Activated T-cell treated with anti-CD3 and anti-CD28 coated beads, Interleukin-2, amount 50 U/mL, for 48 hours (primary cell): ENCODE results near the gene PABPN1L.

Experiments used
- DNase-seq, 2 experiments: peaks; one replicate each; pipeline ENCODE4 v3.0.0-alpha.2; 2020

PABPN1L gene

DNA sequence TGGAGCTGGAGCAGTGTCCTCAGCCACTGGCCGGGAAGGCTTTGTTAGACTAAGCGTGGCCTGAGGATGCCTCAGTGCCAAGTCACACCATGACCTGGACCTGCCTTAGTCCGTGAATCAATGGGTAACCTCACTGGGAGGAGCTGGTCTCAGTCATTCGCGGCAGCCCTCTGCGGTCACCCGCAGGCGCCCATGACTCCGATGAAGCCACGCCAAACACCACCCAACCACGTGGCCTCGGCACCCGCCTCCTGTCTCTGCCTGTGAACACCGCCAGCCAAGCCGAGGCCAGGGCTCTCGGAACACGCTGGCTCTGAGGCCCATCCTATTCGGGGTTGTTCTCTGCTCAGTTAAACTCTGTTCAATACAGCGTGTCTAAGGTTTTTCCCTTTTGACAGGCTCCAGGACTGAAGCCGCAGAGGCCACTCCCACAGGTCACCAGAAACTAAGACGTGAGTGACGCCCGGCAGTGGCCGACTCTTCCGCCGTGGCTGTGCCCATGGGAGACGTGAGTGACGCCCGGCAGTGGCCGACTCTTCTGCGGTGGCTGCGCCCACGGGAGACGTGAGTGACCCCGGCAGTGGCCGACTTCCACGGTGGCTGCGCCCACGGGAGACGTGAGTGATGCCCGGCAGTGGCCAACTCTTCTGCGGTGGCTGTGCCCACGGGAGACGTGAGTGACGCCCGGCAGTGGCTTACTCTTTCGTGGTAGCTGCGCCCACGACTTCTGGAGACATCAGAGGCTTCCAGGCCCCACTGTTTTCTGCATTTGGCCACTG lies 16.8 kb upstream of the PABPN1L start:
- DNase-seq, result no peak

DNA sequence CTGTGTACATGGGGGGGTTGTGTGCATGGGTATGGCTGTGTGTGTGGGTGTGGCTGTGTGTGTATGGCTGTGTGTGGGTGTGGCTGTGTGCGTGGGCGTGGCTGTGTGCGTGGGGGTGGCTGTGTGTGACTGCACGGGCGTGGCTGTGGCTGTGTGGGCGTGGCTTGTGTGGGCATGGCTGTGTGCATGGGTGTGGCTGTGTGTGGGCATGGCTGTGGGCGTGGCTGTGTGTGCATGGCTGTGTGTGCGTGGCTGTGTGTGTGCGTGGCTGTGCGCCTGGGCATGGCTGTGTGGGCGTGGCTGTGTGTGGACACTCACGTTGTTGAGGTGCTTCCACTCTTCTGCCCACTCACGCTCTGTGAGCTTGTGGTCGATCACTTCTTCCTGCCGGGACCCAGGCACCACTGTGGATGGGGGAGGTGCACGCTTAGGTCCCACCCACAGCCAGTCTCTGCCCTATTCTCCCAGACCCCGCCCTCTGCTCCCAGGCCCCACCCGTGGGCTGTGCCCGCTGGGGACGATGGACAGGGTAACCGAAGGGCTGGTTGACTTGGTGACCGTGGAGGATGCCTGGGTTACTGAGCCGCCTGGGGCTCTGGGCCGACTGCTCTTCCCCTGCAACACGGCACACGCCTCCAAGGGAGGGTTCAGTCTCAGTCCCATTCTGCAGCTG lies 16.0 kb upstream of the PABPN1L start:
- no peak for DNase-seq

DNA sequence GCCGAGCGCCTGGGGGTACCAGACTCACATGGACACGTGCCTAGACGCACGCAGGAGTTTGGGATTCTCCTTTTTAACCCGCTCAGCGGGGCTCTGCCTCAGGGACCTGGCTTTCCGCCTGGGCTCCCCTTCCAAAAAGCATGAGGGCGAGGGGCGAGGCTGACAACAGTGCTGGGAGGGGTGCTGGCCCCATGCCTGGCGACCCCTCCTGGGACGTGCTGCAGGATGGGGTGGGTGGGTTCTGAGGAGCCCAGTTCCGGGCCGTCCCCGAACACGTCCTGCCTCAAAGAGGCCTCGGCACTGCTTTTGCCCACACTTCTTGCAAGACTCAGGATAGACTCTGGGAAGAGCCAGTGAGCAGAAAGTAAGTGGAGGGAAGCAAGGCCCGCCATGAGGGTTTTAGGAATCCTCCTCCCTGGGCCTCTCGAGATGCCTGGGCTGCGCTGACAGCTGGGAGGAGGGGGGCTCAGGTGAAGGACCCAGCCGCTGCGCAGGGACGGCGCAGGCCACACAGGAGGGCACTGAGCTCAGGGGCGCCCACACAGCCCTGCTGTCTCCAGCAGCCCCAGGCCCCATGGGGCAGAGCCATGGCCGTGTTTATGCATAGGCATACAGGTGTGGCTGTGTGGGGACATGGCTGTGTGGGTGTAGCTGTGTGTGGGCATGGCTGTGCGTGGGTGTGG lies 15.4 kb upstream of the PABPN1L start:
- DNase-seq, result no peak

DNA sequence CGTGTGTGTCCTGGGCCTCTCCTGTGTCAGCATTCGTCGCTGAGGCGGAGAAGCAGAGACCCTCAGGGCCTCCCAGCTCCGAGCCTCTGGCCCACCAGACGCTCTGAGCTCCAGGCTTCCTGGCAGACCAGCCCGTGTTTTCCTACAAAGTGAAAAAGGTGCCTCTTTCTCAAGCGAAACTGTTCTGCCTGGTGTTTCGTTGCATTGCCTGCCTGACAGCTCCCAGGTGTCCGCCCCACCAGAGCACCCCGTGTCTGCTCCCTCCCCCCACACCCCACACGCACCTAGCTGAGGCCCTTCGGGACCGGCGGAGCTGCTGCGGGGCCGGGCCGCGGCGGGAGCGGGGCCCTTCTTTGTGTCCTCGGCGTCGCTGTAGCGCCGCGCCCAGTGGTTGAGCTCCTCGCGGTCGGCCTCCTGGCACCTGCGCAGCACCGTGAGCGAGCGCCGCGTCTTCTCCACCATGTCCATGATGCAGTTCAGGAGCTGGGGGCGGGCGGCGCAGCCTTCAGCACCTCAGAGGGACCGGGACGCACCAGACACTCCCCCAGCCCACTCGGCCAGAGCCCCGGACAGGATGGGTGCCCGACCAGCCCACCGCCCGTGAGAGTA lies 14.7 kb upstream of the PABPN1L start:
- DNase-seq, result no peak

DNA sequence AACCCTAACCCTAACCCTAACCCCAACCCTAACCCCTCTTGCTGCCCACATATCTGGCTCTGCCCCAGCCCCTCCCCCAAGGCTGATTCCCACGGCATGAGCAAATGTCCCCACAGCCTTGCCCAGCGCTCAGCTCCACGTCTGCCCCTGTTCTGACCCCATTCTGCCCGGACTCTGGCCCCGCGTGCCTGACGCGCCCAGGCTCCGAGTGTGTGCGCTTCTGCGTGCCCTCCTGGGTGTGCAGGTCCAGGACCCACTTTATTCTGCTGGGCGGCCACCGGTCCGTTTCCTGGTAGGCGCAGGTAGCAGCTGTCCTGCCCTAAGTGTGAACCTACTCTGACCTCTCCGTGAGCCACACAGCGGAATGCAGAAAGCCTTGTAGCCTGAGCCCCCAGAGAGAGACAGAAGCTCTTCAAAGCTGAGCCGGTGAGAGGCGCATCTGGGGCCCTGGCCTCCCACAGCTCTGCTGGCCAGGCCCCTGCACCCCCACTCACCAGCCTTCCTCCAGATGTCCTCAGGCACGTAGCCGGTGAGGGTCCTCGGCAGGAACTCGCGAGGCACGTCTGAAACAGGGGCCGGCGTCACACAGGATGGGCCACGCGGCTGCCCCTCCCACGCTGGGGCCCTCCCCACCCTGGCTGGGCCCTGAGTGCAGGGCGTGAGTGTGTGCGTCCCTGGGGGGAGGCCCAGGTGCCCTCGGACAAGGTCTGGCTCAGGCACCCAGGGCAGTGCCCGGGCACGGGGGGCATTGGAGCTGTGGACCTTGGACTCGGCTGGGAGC lies 14.0 kb upstream of the PABPN1L start:
- DNase-seq, result no peak

DNA sequence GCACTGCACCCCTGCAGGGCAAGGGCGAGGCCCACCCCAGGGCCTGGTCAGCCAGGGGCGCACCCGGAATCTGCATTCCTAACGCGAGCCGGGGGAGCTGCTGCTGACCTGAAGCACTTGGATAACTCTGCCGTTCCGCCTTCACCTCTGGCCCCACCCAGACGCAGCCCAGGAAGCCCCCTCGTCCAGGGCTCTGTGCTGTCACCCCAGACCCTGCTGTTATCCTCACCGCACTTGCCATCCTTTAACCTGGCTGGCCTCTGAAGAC lies 13.3 kb upstream of the PABPN1L start:
- no peak for DNase-seq

DNA sequence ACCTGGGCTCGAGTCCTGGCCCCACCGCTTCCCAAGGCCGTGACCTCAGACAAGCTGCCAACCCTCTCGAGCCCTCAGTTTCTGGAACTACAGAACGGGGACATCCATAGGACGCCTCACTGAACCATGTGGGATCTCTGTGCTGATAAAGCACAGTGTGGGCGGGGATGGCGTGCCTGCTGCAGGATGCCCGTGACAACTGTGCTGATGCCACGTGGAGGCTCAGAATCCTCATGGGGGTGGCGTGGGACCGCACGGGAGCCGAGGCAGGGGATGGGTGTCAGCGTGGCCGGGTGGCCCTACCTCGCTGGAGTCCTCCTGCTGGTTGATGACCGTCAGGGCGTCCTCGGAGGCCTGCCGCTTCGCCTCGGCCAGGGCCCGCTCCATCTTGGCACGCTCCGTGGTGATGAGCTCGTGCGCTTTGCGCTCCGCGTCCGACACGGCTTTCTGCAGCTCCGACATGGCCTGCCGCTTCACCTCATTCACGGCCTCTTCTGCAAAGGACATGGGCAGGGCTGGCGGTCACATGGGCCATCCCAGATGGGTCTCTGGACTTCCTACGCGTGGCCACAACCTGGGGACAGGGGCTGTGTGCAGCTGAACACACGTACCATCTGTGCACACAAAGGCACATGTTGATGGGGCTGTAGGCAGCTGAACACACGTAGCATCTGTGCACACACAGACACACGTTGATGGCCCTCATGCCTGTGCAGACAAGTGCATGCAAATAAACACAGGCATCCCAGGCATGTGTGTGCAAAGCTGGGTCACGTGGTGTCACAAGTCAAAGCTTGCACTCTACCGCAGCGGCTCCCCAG lies 12.7 kb upstream of the PABPN1L start:
- no peak for DNase-seq

DNA sequence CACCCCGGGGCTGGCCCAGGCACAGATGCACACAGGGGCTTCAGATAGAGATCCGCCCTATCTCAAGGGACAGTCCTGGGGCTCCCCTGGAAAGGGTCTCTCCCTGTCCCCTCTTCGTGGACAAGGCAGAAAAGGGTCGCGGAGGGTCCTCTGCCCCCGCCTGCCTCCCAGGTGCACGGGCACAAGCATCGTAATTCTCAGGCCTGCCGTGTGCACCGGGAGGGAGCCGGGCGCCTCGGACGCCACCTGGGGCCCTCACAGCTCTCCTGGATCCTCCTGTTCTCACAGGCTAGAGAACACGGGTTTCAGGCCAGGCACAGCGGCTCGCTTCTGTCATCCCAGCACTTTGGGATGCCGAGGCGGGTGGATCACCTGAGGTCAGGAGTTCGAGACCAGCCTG lies 11.9 kb upstream of the PABPN1L start:
- DNase-seq, result no peak

DNA sequence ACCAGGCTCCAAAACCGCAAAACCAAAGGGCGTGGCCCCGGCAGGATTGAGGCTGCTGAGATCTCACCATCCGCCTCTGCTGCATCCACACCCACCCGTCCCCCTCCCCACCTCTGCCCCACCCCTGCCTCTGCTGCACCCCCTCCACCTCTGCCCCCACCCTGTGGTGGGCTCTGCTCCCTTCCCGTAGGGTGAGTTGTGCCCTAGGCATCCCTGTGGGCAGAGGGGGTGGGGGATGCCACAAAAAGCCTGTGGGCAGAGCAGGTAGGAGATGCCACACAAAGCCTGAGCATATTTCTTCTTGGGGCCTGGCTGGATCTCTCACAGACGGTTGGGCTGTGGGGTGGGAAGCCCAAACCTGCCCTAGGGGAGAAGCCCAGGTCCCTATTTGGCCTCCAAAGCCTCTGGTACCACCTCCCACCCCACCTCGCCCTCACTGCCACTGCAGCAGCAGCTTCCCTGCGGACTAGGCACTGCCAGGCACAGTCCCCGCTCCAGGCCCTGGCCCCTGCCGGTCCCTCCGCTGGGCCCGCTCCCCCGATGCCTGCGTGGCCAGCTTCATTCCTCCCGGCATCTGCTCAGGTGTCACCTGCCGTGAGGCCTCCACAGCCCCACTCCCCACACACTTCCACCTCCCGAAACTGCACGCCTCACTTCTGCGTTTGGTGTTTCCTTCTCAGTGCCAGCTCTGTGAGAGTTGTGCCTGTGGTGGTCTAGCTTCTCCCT lies 11.3 kb upstream of the PABPN1L start:
- DNase-seq, result no peak

DNA sequence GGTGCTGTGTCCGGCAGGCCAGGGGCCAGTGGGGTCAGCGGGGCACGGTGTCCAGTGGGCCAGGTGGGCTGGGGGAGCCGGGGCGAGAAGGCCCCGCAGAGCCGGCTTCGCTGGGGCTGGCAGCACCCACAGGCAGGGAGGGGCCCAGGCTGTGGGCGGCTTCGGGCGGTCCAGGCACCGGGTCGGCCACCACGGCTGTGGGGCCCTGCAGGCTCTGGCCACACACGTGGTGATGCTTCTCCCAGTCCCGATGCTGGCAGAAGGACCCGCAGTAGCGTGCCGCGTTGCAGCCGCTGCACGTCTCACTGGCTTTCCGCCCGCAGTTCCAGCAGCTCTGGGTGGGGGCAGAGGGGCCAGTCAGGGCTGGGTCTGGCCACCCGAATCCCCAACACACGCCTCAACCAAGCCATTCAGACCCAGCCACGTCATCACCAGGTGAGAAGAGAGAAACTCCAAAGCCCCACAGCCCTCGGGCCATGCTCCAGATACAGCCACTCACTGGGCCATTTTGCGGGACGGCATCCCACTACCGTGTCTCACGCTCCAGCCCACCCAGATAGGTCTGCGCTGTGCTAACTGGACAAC lies 10.6 kb upstream of the PABPN1L start:
- no peak for DNase-seq

DNA sequence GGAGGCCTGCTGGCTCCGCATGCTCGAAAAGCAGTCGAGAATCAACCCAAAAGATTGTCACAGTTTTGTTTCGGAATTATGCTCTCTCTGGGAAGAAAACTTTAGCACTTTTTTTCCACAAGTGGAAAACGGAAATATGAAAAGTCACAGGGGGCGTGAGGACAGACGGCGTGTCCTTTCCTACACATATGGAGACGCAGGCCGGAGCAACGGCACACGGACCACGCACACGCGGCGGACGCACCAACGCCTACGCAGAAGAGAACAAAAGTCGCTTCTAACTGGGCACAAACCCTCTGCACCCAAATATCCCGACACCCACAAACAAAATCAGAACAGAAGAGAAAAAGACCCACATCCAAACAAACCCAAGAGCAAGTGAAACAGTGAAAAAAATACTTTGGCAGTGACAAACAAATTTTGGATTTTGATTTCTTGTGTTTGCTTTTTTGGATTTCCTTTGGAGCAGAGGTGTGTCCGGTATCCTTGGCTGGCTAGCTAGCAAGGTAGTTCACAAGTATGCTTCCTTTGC lies 9.3 kb upstream of the PABPN1L start:
- no peak for DNase-seq

DNA sequence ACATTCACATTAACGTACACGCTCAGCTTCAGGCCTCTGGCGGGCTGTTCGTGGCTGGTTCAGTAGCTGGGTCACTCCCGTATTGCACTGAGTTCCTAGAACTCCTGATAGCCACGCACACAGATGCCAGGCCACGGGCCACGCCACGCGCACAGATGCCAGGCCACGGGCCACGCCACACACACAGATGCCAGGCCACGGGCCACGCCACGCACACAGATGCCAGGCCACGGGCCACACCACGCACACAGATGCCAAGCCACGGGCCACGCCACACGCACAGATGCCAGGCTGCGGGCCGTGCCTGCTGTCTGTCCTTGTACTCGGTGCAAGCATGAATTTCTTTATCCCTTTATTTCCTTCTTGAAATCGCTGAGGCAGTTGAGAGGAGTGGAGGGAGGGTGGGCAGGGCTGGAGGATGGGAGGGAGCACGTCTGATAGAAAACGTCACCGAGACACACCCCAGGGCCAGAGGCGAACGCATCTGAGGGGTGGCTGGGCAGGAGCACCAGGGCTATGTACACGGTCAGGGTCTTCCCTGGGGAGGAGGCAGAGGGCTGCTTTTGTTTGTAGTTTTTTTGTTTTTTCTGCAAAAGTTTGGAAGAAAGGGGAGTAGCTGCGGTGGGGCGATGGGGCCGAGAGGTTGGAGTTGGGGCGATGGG lies 8.6 kb upstream of the PABPN1L start:
- DNase-seq, result no peak

DNA sequence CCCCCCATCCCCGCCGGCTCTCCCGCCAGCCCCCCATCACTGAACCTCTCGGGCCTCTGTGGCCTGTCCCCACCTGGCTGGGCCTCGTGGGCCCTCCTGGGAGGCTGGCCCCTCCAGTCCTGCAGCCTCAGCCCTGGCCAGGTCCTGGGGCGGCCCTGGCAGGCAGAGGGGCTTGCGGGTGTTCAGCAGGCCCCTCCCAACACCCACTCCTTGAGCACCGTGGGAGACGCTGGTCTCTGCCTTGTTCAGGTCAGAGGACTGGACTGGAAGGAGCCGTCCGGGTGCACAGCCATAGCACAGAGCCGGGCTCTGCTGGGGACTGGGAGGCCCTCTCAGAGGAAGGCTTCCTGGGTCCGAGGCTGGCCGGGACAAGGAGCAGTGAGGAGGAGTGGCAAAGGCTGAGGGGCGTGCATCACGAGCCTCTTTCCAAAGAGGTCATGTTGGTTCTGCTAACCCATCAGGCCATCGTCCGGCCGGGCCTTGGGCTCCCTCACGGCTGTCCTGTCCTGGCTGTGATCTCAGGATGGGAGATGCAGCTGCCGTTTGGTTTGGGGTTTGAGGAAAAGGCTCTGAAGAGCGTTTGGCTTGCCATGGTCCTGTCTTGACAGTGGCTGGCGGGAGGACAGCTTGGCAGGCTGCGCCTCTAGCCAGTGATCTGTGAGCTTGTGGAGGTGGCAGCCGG lies 6.3 kb upstream of the PABPN1L start:
- no peak for DNase-seq

DNA sequence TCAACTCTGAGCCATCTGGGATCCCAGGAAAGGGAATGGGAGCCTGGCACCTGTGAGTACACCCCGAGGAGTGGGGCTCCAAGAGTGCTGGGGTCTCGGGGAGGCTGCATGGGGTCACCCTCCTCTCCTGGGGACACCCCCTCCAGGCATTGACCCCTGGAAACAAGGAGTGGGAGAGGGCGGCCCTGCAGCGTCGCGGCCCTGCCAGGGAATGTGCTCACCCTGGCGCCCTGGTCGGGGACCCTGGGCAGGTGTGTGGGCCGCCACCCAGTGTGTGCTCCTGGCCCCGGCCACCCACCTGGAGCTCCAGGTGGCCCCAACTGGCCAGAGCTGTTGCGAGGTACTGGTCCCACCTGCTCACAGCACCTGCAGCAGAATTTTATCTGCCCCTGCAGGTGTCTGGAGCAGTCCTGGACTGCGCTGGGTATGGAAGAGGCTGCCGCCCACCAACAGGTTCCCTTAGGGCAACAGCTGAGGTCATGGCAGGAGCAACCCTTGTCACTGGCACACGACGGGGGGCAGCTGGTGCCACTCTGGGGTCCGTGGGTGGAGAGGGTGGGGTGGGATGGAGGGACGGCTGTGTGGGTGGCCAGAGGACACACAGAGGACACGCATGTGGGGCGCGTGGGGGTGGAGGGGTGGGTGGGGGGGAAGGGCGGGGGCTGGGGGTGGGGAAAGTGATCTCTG lies 5.4 kb upstream of the PABPN1L start:
- no peak for DNase-seq

DNA sequence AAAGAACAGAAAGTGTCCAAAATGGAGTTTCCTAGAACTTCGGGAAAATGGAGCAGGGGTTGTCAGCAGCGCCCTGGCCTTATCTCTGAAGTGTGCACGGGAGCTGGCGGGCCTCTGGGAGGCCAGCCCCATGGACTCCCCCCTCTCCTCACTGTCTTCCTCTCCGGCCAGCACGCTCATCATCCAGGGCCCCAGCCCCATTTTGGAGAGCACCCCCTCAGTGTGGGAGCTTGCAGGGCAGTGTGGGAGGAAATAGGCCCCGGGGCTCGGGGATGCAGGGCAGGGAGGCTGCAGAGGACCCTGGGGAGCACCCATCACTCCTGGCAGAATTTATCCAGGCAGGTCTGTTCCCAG lies 4.9 kb upstream of the PABPN1L start:
- DNase-seq, result no peak

DNA sequence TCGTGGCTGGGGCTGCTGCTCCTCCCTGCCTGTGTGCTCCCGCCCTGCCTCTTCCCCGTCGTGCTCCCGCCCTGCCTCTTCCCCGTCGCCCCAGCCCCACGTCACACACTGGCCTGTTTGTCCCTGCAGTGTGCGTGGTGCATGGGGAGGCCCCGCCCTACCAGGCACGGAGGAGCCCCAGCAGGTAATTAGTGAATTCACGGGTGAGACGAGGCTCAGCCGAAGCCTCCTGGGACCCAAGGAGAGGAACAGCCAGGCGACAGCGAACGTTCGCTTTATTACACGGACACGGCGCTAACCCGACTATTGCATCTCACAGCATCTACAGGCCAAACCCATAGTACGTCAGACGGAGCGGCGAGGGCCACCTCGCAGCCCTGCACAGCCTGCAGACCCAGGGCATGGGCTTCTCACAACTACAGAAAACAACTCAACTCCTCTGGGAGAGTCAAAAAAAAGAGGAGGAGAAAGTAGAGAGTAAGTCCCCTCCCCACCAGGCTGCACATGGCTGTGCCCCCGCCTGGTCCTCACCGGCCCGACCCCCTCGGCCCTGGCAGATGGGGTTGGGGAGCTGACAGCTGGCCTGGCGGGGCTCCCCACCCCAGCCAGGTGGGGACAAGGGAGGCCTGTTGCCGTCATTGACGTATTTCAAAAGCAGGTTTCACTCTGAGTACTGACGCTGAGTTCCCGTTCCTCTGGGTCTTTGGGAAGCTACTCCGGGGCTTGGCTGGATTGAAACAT lies 4.3 kb upstream of the PABPN1L start:
- DNase-seq, result no peak

DNA sequence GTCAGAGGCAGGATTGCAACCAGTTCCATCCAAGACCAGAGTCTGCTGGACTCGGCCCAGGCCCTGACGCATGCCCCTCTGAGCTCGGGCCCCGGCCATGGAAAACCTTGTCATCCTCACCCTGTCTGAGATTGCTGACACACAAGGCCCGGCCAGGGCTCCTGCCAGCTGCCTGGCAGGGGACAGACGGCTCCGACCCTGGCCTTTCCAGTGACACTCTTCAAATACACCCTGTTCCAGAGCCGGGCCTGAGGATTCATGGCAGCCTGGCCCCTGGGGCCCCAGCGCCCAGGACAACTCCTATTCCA lies 3.2 kb upstream of the PABPN1L start:
- DNase-seq, result no peak

DNA sequence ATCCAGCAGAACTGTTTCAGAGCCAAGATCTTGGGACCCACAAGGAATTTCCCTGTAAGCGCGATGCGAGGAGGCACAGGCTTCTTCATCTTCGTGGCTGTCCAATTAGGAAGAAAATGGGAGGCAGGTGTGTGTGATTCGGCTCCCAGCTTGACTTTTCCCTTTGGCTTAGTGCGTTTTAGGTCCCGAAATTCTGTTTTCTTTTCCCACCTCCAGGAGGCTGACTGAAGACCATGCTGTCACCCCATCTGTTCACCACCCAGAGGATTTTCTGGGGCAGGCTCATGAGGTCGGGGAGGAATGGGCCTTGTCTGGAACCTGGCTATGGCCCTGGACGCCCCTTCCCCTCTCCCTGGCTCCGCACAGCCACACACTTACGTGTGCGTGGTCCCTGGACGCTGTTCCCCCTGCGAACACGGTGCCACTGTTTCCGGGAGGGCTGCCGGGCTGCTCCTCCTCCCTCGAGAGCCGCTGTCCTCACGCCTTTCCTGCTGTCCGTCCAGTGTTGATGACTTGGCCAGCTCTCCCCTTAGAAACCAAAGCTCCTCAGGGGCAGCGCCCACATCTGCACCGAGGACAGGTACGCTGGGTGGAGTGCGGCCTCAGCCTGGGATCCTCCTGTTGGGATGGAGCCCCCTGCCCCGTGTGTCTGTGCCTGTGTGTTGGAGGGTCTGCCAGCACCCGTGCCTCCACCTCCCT lies 2.7 kb upstream of the PABPN1L start:
- no peak for DNase-seq
